T-helper 17 cell (primary cell): ENCODE data around the gene MIGA1. TPM values are rescaled to one million over a fixed set of nuclear protein-coding genes. Genes with fewer than 3 reads are reported as not detected.
"Not testable (repeated sequence)": the region's sequence is repeated elsewhere in the genome, so short reads cannot be mapped to it uniquely, and the experiment has no call there.

Experiments used
- ATAC-seq: fragments of 150-1000 bp; cut with Tn5 transposase; 2 replicates; pipeline ENCODE4 v1.10.0; 2021; ENCODE audit warnings: mild to moderate bottlenecking, moderate library complexity
- DNase-seq, 3 donors: peaks; one replicate each; pipeline versions ENCODE4 v3.0.0 to v3.0.0-alpha.2; 2020 to 2021
- H3K9me3 ChIP-seq: one replicate; pipeline ENCODE4 v1.7.0; 2013; ENCODE audit warnings: low read length, mild to moderate bottlenecking; ENCODE audit not compliant: control insufficient read depth, poor library complexity, severe bottlenecking
- H3K27ac Mint-ChIP-seq: one replicate; pipeline ENCODE4 v1.8.0; 2022; ENCODE audit warnings: mild to moderate bottlenecking, moderate library complexity, mixed read lengths
- H3K27me3 Mint-ChIP-seq: one replicate; pipeline ENCODE4 v1.8.0; 2022; ENCODE audit warnings: mixed read lengths
- H3K36me3 Mint-ChIP-seq: one replicate; pipeline ENCODE4 v1.8.0; 2022; ENCODE audit warnings: low read depth, mixed read lengths
- H3K4me1 Mint-ChIP-seq: one replicate; pipeline ENCODE4 v1.8.0; 2022; ENCODE audit warnings: mild to moderate bottlenecking, mixed read lengths
- H3K4me3 Mint-ChIP-seq: one replicate; pipeline ENCODE4 v1.8.0; 2022; ENCODE audit warnings: mild to moderate bottlenecking, moderate library complexity, mixed read lengths
- total RNA-seq, 4 donors: library from RNA in 2 of 4; stranded (reverse) in 2 of 4; gene quantifications; one replicate each; pipeline ENCODE4 v1.2.3 and lab custom pipeline; 2022 to 2026

The MIGA1 gene, protein sequence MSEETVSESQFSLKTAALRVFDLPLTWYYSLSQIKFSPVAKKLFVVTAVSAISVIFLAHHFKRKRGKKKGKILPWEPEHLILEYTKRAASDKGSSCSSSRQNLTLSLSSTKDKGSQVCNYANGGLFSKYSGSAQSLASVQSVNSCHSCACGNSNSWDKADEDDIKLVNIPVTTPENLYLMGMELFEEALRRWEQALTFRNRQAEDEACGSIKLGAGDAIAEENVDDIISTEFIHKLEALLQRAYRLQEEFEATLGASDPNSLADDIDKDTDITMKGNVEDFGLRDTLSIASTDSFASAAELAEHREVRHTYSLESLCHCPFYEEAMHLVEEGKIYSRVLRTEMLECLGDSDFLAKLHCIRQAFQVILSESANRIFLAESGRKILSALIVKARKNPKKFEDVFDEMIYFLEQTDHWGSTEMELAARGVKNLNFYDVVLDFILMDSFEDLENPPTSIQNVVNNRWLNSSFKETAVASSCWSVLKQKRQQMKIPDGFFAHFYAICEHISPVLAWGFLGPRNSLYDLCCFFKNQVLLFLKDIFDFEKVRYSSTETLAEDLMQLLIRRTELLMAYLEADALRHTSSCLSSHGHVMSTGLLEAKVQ
- 10 to 100 TPM; 11.8 to 14.7 TPM for total RNA-seq
- 32.0 to 34.6 reads per million in 2 donors for total RNA-seq (lab: John Stamatoyannopoulos, UW)

DNA sequence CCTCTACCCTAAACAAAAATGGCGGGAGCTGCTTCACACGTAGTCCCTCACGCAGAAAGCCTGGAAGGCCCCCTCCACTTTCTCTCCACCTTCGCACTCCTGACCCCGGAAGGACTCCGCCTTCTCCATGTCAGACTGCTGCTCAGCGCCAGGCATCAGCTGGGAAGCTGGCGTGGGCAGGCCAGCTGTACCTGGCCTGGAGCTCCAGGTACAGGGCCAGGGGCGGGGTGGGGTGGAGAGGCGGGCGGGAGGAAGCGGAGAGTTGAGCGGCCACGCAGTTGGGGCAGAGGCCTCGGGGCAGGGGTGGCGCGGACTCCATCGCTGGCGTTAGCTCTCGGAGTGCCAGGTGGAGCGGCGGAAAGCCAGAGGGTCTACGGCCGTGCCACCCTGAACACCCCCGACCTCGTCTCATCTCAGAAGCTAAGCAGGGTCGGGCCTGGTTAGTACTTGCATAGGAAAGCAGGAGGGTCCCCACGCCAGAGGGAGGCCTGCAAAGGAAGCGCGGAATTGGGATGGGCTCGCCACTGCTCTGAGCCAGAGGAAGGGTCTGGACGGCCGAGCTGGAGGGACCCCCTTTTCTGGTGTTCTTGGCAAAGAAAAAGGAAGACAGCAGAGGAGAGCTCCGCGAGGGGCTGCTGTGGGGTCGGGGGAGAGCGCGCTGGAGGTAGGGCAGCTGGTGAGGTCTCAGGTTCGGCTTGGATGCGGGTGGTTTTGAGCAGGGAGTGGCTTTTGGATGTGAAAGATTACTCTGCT lies at the start of gene MIGA1:
MIGA1 (plus strand) TSS at position 121 of the 753 bp plus-strand sequence. CDS start 3,604 bp downstream, outside the sequence.
- H3K27me3 Mint-ChIP-seq = no peaks in the 10 kb centered on the region
- no peaks in the 10 kb centered on the region for H3K9me3 ChIP-seq
- ATAC-seq (peak; percentile 98), DNase-seq (peak; percentile 72 to 79 (median 79))
- peak within 1 kb of the TSS; percentile 96 for H3K4me3 Mint-ChIP-seq
- peaks cover 7% of the 10 kb centered on the region for H3K36me3 Mint-ChIP-seq
- H3K4me1 Mint-ChIP-seq = peaks cover 23% of the 10 kb centered on the region
- H3K27ac Mint-ChIP-seq = peak within 1 kb of the TSS; percentile 83

DNA sequence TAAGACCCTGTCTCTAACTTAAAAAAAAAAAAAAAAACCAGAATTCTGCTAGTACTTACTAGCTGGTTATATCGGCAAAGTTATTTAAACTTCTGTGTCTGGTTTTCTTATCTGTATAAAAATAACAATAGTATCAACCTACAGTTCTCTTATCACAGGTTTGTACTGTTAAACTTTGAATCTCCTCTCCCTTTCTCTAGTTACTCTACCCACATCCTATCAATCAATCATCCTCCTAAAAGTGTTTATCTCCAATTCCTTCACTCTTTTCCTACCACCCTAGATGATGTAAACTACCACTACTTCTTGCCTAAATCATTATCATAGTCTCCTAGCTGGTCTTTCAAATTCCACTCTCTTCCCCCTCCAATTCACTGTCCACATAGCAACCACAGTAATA lies 47.4 kb upstream of the MIGA1 start:
- Mint-ChIP-seq H3K27me3 (no peaks in the 10 kb centered on the region), H3K4me1 (peaks cover 7% of the 10 kb centered on the region), H3K4me3 (no peak overlapping the region), H3K27ac (peak overlapping the region; percentile 75), H3K36me3 (peaks cover 11% of the 10 kb centered on the region)
- H3K9me3 ChIP-seq = no peaks in the 10 kb centered on the region
- DNase-seq = no peak
- no peak for ATAC-seq

DNA sequence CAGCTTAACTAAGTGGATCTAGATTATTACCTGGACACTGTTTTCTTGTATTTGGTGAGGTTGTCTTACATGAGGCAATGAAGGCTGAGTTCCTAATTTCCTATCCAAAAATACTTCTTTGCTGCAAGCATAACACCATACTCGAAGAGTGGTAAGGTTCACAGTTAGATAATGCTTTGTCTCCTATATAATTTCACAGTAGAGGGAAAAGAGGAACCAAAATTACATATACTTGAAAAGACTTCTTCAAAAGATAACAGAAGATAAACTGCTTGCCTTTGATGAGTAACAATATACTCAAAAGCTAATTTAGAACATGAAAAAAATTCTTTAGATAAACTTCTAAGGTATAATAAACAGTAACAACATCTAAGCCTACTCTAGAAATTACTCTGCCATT lies 40.2 kb upstream of the MIGA1 start:
- DNase-seq (no peak), ATAC-seq (no peak)
- no peak overlapping the region for H3K27ac Mint-ChIP-seq
- no peaks in the 10 kb centered on the region for H3K36me3 Mint-ChIP-seq
- H3K27me3 Mint-ChIP-seq = no peaks in the 10 kb centered on the region
- H3K4me1 Mint-ChIP-seq = peaks cover 8% of the 10 kb centered on the region
- H3K9me3 ChIP-seq = no peaks in the 10 kb centered on the region
- H3K4me3 Mint-ChIP-seq = no peak overlapping the region

DNA sequence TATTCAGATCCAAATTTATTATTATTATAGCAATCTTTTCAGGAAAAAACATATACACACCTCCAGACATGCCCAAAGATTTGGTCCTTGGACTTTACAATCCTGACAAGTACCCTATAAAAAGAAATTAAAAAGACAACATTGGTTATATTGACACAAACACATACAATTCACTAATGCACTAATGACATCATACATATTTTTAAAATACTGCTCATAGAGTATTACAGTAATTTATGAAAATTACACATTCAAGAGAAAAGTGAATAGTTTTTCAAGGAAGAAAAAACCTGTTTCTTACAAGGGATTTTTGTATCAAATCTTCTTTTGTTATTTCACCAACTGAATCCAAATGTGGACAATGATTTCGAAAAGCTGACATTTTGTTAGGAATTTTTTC lies 38.1 kb upstream of the MIGA1 start:
- Mint-ChIP-seq H3K36me3 (no peaks in the 10 kb centered on the region), H3K4me3 (no peak overlapping the region), H3K4me1 (peaks cover 24% of the 10 kb centered on the region), H3K27me3 (no peaks in the 10 kb centered on the region), H3K27ac (no peak overlapping the region)
- DNase-seq (no peak), ATAC-seq (no peak)
- no peaks in the 10 kb centered on the region for H3K9me3 ChIP-seq

DNA sequence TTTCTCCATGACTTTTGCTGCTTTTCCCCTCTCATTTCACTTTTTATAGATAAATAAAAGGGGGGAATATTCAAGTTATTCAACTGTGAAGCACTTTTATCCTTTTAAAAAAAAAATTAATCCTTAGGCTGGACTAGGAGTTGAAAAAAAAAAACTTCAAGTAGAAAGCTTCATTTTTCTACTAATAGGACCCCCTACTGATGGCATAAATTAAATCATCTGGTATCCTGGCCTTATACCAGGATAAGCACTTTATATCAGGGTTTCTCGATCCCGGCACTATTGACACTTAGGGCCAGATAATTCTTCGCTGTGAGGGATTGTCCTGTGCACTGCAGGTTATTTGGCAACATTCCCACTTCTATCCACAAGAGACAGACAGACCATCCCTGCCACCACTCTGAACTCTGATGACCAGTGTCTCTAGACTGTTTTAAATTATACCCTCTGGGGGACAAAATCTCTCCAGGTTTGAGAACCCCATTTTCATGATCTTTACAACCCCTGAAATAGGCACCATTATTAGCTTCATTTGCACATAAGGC lies 37.4 kb upstream of the MIGA1 start:
- no peak for DNase-seq
- H3K4me3 Mint-ChIP-seq = no peak overlapping the region
- no peak overlapping the region for H3K27ac Mint-ChIP-seq
- H3K9me3 ChIP-seq = no peaks in the 10 kb centered on the region
- no peaks in the 10 kb centered on the region for H3K27me3 Mint-ChIP-seq
- ATAC-seq = no peak
- H3K36me3 Mint-ChIP-seq = no peaks in the 10 kb centered on the region
- peaks cover 30% of the 10 kb centered on the region for H3K4me1 Mint-ChIP-seq

DNA sequence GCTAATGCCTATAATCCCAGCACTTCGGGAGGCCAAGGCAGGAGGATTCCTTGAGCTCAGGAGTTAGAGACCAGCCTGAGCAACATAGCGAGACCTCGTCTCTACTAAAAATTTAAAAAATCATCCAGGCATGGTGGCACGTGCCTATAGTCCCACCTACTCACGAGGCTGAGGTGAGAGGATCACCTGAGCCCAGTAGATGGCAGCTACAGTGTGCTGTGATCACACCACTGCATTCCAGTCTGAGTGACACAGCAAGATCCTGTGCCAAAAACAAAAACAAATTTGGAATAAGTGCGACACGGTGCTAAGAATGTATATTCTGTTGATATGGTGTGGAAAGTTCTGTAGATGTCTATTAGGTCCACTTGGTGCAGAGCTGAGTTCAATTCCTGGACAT lies 34.9 kb upstream of the MIGA1 start:
- H3K27ac Mint-ChIP-seq = peak overlapping the region; percentile 88
- ATAC-seq = no peak
- no peak for DNase-seq
- H3K27me3 Mint-ChIP-seq = no peaks in the 10 kb centered on the region
- no peaks in the 10 kb centered on the region for H3K36me3 Mint-ChIP-seq
- H3K4me3 Mint-ChIP-seq = no peak overlapping the region
- no peaks in the 10 kb centered on the region for H3K9me3 ChIP-seq
- peaks cover 48% of the 10 kb centered on the region for H3K4me1 Mint-ChIP-seq

DNA sequence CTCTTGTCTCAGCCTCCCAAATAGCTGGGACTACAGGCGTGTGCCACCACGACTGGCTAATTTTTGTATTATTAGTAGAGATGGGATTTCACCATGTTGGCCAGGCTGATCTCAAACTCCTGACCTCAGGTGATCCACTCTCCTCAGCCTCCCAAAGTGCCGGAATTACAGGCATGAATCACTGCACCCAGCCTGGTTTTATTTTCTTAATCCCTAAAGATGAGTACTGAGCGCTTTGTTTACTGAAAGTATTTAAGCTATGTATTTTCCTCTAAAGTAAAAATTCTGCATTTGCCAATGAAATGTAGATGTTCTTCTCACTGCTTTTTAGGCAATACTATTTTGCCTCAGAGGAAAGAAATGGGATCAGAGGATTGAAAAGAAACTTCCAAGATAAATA lies 30.0 kb upstream of the MIGA1 start:
- H3K36me3 Mint-ChIP-seq, H3K9me3 ChIP-seq, ATAC-seq, H3K4me3 Mint-ChIP-seq, DNase-seq, H3K27ac Mint-ChIP-seq, H3K27me3 Mint-ChIP-seq: not testable (repeated sequence)
- H3K4me1 Mint-ChIP-seq = peaks cover 48% of the 10 kb centered on the region

DNA sequence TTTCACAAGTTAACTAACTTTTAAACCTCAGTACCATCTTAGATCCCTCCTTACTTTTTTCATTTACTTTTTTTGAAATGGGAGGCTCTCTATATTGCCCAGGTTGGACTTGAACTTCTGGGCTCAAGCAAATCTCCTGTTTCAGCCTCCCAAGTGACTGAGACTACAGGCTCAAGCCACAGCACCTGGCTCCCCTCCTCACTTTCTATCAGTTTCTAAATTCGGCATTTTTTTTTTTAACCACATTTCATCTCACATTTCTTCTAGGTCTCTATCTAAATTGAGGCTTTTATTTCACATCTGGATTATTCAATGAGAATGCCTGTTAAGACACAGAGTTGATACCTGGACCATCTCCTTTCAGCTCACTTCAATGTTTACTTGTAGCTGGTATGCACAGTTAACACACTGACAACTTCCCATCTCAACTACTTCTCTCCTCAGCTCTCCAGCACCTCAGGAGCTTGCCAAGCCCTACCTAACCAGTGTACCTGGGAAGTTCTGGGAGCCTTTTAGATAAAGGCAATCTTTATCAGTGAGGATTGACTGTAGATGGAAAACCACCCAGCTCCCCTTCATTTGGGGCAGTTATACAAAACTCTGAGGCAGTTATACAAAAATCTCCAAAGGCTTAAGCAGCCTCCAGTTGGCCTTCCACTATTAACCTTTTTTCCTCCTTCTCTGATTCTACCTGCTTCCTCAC lies 23.2 kb upstream of the MIGA1 start:
- Mint-ChIP-seq H3K4me1 (peaks cover 35% of the 10 kb centered on the region), H3K4me3 (peak overlapping the region; percentile 69), H3K27me3 (no peaks in the 10 kb centered on the region), H3K36me3 (peaks cover 2% of the 10 kb centered on the region), H3K27ac (peak overlapping the region; percentile 94)
- DNase-seq = no peak
- no peaks in the 10 kb centered on the region for H3K9me3 ChIP-seq
- no peak for ATAC-seq

DNA sequence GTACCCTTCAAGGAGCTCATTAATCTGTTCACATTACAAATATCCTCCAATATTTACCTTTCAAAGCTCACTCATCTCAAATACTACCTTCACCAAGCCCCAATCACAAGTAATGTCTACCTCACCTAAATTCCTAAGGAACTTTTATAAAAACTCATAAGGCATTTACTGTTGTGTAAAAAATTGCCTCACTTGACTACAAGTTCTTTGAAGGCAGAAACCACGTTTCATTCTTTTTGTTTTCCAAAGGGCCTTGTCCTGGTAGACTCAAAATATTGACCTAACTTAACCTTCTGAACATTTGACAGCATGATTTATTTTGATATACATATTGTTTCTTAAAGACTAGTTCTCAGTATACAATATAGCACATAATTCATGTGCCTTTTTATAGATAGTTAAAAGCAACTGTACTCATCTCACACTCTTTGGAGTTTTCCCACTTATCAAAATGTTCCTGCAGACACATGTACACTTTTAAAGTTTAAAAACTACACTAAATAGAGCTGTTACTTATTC lies 22.3 kb upstream of the MIGA1 start:
- peaks cover 2% of the 10 kb centered on the region for H3K36me3 Mint-ChIP-seq
- peak overlapping the region; percentile 94 for H3K27ac Mint-ChIP-seq
- no peak for DNase-seq
- no peak for ATAC-seq
- H3K4me1 Mint-ChIP-seq = peaks cover 35% of the 10 kb centered on the region
- H3K9me3 ChIP-seq = no peaks in the 10 kb centered on the region
- no peaks in the 10 kb centered on the region for H3K27me3 Mint-ChIP-seq
- H3K4me3 Mint-ChIP-seq = peak overlapping the region; percentile 47

DNA sequence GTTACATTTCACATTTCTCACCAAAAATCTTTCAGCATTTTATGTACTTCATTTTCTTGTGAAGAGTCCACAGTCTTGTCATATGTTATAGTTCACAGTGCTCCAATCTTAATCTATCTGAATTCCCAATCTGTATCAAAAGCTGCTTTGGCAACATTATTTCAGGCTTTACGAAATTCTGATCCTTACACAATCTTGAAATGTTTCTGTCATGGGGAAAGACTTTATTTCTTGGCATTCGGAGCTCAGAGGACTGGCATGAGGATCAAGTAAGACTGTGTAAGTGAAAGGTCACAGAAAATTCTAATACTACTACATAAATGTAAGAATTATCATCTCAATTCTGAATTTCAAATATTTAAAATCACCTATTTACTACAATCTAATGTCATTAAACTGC lies 21.8 kb upstream of the MIGA1 start:
- H3K36me3 Mint-ChIP-seq = peaks cover 2% of the 10 kb centered on the region
- no peak for ATAC-seq
- peaks cover 32% of the 10 kb centered on the region for H3K4me1 Mint-ChIP-seq
- peak overlapping the region; percentile 94 for H3K27ac Mint-ChIP-seq
- no peak for DNase-seq
- no peaks in the 10 kb centered on the region for H3K9me3 ChIP-seq
- peak overlapping the region; percentile 47 for H3K4me3 Mint-ChIP-seq
- H3K27me3 Mint-ChIP-seq = no peaks in the 10 kb centered on the region

DNA sequence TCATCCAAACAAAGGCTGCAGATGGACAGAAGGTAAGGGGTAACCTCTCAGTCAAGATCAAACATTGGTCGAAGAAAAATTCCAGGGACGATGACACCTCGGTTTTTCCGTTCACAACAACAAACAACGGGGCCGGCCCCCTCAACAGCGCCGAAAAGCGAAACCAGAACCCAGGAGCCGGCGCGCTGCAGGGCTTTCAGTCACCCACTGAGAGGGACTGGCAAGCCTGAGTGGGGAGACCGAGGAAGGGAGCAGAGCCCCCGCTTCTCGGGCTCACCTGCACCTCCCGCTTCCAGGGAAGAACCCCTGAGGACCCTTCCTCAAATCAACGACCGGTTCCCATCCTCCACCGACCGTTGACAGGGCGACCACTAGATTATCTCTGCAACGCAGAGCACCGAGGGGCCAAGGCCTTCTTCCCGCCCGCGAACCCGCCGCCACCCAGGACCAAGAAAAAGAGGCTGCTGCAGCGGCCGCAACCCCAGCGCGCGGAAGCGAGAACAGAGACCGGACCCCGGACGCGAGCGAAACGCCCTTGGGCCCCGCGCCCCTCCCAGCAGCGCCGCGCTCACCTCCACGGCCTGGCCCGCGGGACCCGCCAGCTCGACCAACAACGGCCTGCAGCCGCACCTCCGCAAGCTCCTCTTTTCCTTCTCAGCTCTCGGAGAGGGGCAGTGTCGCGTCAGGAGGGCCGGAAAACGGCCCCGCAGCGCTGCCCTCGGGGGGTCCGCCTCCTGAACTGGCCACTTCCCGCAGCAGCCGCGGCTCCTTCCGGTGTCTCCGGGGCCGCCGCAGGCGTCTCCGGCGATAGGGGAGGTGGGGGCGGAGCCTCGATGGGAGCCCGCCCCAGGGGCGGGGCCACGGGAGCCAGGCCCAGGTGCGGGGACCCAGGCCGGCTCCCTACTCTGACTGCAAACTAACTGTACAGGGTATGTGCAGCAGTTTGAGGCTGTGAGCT lies 20.1 kb upstream of the MIGA1 start, which contains the start of gene USP33:
USP33 (minus strand) TSS at position 782 of the 958 bp plus-strand sequence. CDS start 18,155 bp downstream, outside the sequence.
- peak; percentile 90 to 92 (median 92) for DNase-seq
- no peaks in the 10 kb centered on the region for H3K27me3 Mint-ChIP-seq
- peaks cover 2% of the 10 kb centered on the region for H3K36me3 Mint-ChIP-seq
- peaks cover 27% of the 10 kb centered on the region for H3K4me1 Mint-ChIP-seq
- H3K27ac Mint-ChIP-seq = peak within 1 kb of the TSS; percentile 94
- H3K9me3 ChIP-seq = no peaks in the 10 kb centered on the region
- peak; percentile 96 for ATAC-seq
- peak within 1 kb of the TSS; percentile 96 for H3K4me3 Mint-ChIP-seq
